H1 (cell line): ENCODE measurements around the gene ADORA1. TPM values are rescaled to one million over a fixed set of nuclear protein-coding genes. Genes with fewer than 3 reads are reported as not detected.

Experiments used
- CTCF ChIA-PET: fragments of 300-600 bp; sonication (Branson Sonifier 250); formaldehyde crosslinking; loops from one replicate; lab custom pipeline; 2021; ENCODE audit not compliant: partially characterized antibody; lab: Charles Lee
- POLR2A ChIA-PET: fragments of 300-600 bp; sonication (Branson Sonifier 250); formaldehyde crosslinking; loops from one replicate; lab custom pipeline; 2021; ENCODE audit warnings: inconsistent platforms; ENCODE audit not compliant: partially characterized antibody; lab: Charles Lee
- DNase-seq, 2 experiments: peaks; one replicate each; pipeline versions ENCODE4 v3.0.0 to v3.0.0-alpha.2; 2010 to 2022; ENCODE audit warnings: low spot score in 2 of 2, low read depth in 1 of 2, mixed read lengths in 1 of 2
- FAIRE-seq: peaks from 2 replicates; lab custom pipeline; 2011; peaks lifted over from hg19 to GRCh38; lab: Jason Lieb, UNC
- H2AFZ ChIP-seq: 2 replicates; pipeline ENCODE4 v1.8.1; 2012; ENCODE audit warnings: low read length, inconsistent platforms
- H2AK5ac ChIP-seq: 2 replicates; pipeline ENCODE4 v1.6.1; 2013; ENCODE audit warnings: low read depth, low read length
- H2BK120ac ChIP-seq: replicated peaks from 2 replicates; pipeline ENCODE3; 2013; ENCODE audit warnings: low read depth, low read length, inconsistent platforms
- H2BK12ac ChIP-seq: 2 replicates; pipeline ENCODE4 v1.6.1; 2013; ENCODE audit warnings: low read depth, low read length
- H2BK15ac ChIP-seq: 2 replicates; pipeline ENCODE4 v1.6.1; 2013; ENCODE audit warnings: low read length
- H2BK20ac ChIP-seq: 2 replicates; pipeline ENCODE4 v1.6.1; 2013; ENCODE audit warnings: low read length
- H2BK5ac ChIP-seq: 2 replicates; pipeline ENCODE4 v1.6.1; 2013; ENCODE audit warnings: low read depth, low read length
- H3K14ac ChIP-seq: 2 replicates; pipeline ENCODE4 v1.6.1; 2013; ENCODE audit warnings: inconsistent platforms; ENCODE audit not compliant: insufficient read length
- H3K18ac ChIP-seq: 2 replicates; pipeline ENCODE4 v1.6.1; 2013; ENCODE audit warnings: low read length; ENCODE audit errors: extremely low read depth
- H3K23ac ChIP-seq: 2 replicates; pipeline ENCODE4 v1.6.1; 2013; ENCODE audit warnings: inconsistent platforms; ENCODE audit not compliant: insufficient read length
- H3K23me2 ChIP-seq: 2 replicates; pipeline ENCODE4 v1.6.1; 2013; ENCODE audit warnings: low read depth, low read length
- H3K27ac ChIP-seq: 2 replicates; pipeline ENCODE4 v1.6.1; 2011; ENCODE audit warnings: low read depth, low read length, inconsistent platforms
- H3K27me3 ChIP-seq, 4 experiments: replicated peaks in 1 of 4; 1 replicate in 1 of 4; 2 replicates in 3 of 4; pipeline versions ENCODE4 v1.6.1 to v1.8.1; 2011 to 2013; ENCODE audit warnings: low read length in 3 of 4, mild to moderate bottlenecking in 3 of 4, inconsistent platforms in 2 of 4, mixed read lengths in 2 of 4, moderate library complexity in 1 of 4; ENCODE audit not compliant: control insufficient read depth in 3 of 4, insufficient read depth in 3 of 4; ENCODE audit errors: extremely low read depth in 1 of 4
- H3K36me3 ChIP-seq, 4 experiments: 2 replicates each; pipeline versions ENCODE4 v1.6.1 to v1.8.1; 2011 to 2013; ENCODE audit warnings: mild to moderate bottlenecking in 4 of 4, low read length in 3 of 4, moderate library complexity in 2 of 4, control low read depth in 1 of 4, inconsistent platforms in 1 of 4; ENCODE audit not compliant: insufficient read depth in 4 of 4, control insufficient read depth in 2 of 4
- H3K4ac ChIP-seq: replicated peaks from 2 replicates; pipeline ENCODE3; 2013; ENCODE audit warnings: low read length, low read depth, mixed read lengths, inconsistent platforms; ENCODE audit not compliant: insufficient read length
- H3K4me1 ChIP-seq, 4 experiments: replicated peaks in 1 of 4; 1 replicate in 1 of 4; 2 replicates in 3 of 4; pipeline versions ENCODE4 v1.6.1 to v1.8.1; 2011 to 2013; ENCODE audit warnings: low read length in 3 of 4, inconsistent platforms in 2 of 4, mixed read lengths in 1 of 4; ENCODE audit not compliant: insufficient read depth in 4 of 4, control insufficient read depth in 3 of 4
- H3K4me2 ChIP-seq, 2 experiments: 2 replicates each; pipeline versions ENCODE4 v1.6.1 to v1.8.1; 2011 to 2013; ENCODE audit warnings: low read depth in 2 of 2, low read length in 2 of 2, control low read depth in 1 of 2, inconsistent platforms in 1 of 2, mild to moderate bottlenecking in 1 of 2; ENCODE audit not compliant: insufficient read depth in 1 of 2
- H3K4me3 ChIP-seq, 4 experiments: fragments of 200-600, 300-600 bp in 1 of 4; sonication (generic), shearing (Covaris generic), sonication (Bioruptor Twin) in 1 of 4; 2 replicates each; pipeline versions ENCODE4 v1.5.1 to v1.8.1; 2011 to 2016; ENCODE audit warnings: low read length in 4 of 4, low read depth in 3 of 4, control low read depth in 2 of 4, inconsistent platforms in 2 of 4, mild to moderate bottlenecking in 2 of 4, mixed read lengths in 1 of 4, moderate library complexity in 1 of 4; ENCODE audit not compliant: insufficient read depth in 2 of 4; ENCODE audit errors: extremely low read depth in 1 of 4
- H3K56ac ChIP-seq: replicated peaks from 2 replicates; pipeline ENCODE3; 2013; ENCODE audit warnings: low read depth, mild to moderate bottlenecking, mixed read lengths, low read length, inconsistent platforms; ENCODE audit not compliant: insufficient read length
- H3K79me1 ChIP-seq: 2 replicates; pipeline ENCODE4 v1.6.1; 2013; ENCODE audit warnings: low read depth, low read length, control low read depth
- H3K79me2 ChIP-seq, 2 experiments: 2 replicates each; pipeline versions ENCODE4 v1.6.1 to v1.8.1; 2012 to 2013; ENCODE audit warnings: low read length in 2 of 2, mild to moderate bottlenecking in 2 of 2, inconsistent platforms in 1 of 2; ENCODE audit not compliant: insufficient read depth in 2 of 2, control insufficient read depth in 1 of 2
- H3K9ac ChIP-seq, 4 experiments: replicated peaks in 1 of 4; 1 replicate in 1 of 4; 2 replicates in 3 of 4; pipeline versions ENCODE4 v1.6.1 to v1.8.1; 2011 to 2013; ENCODE audit warnings: low read depth in 3 of 4, low read length in 3 of 4, control low read depth in 2 of 4, mild to moderate bottlenecking in 2 of 4, moderate library complexity in 2 of 4, inconsistent platforms in 1 of 4; ENCODE audit errors: extremely low read depth in 1 of 4
- H3K9me3 ChIP-seq, 2 experiments: 2 replicates each; pipeline versions ENCODE4 v1.6.1 to v1.8.1; 2012 to 2013; ENCODE audit warnings: mild to moderate bottlenecking in 2 of 2, moderate library complexity in 2 of 2, control low read depth in 1 of 2, inconsistent platforms in 1 of 2, low read depth in 1 of 2, low read length in 1 of 2, mixed read lengths in 1 of 2; ENCODE audit not compliant: insufficient read depth in 2 of 2
- H4K20me1 ChIP-seq, 2 experiments: replicated peaks in 1 of 2; 2 replicates each; pipeline versions ENCODE3 to v1.8.1; 2011 to 2013; ENCODE audit warnings: inconsistent platforms in 2 of 2, low read length in 2 of 2, mild to moderate bottlenecking in 1 of 2; ENCODE audit not compliant: insufficient read depth in 2 of 2, control insufficient read depth in 1 of 2
- H4K5ac ChIP-seq: 2 replicates; pipeline ENCODE4 v1.6.1; 2013; ENCODE audit warnings: low read length, low read depth, mixed read lengths, inconsistent platforms; ENCODE audit not compliant: insufficient read length
- H4K8ac ChIP-seq: 2 replicates; pipeline ENCODE4 v1.8.0; 2013; ENCODE audit warnings: mild to moderate bottlenecking, moderate library complexity, low read length, inconsistent platforms; ENCODE audit not compliant: insufficient read depth; ENCODE audit errors: extremely low read depth
- H4K91ac ChIP-seq: replicated peaks from 2 replicates; pipeline ENCODE3; 2013; ENCODE audit warnings: low read length, mixed read lengths, inconsistent platforms; ENCODE audit not compliant: insufficient read length
- ATF3 ChIP-seq: IDR thresholded peaks from 2 replicates; pipeline ENCODE4 v1.6.1; 2011; ENCODE audit warnings: low read depth, mild to moderate bottlenecking, low read length; ENCODE audit not compliant: insufficient read depth
- CREB1 ChIP-seq: IDR thresholded peaks from 2 replicates; pipeline ENCODE4 v1.6.1; 2012; ENCODE audit warnings: inconsistent platforms
- CTCF ChIP-seq, 3 experiments: IDR thresholded peaks; 1 replicate in 2 of 3; 2 replicates in 1 of 3; pipeline versions ENCODE4 v1.5.1 to v1.6.1; 2011; ENCODE audit warnings: low read length in 3 of 3, mild to moderate bottlenecking in 3 of 3, inconsistent platforms in 2 of 3, low read depth in 1 of 3, moderate library complexity in 1 of 3; ENCODE audit not compliant: insufficient read depth in 1 of 3; ENCODE audit errors: control extremely low read depth in 1 of 3
- HDAC2 ChIP-seq, 2 experiments: fragments of 300-600 bp in 1 of 2; sonication (generic) in 1 of 2; IDR thresholded peaks; 2 replicates each; pipeline ENCODE4 v1.6.1; 2011 to 2012; ENCODE audit warnings: low read depth in 2 of 2, low read length in 2 of 2, mild to moderate bottlenecking in 2 of 2, moderate library complexity in 2 of 2, borderline replicate concordance in 1 of 2, inconsistent platforms in 1 of 2
- POLR2AphosphoS5 ChIP-seq: IDR thresholded peaks from 2 replicates; pipeline ENCODE4 v1.6.1; 2011; ENCODE audit warnings: low read depth, low read length
- TAF7 ChIP-seq: optimal IDR thresholded peaks from 2 replicates; pipeline ENCODE3; 2011; ENCODE audit warnings: low read depth, mild to moderate bottlenecking, inconsistent platforms, low read length, moderate library complexity, borderline replicate concordance
- TEAD4 ChIP-seq: IDR thresholded peaks from 2 replicates; pipeline ENCODE4 v1.6.1; 2012; ENCODE audit warnings: low read depth, low read length, inconsistent platforms, mixed read lengths
- WGBS, 2 experiments: shearing (Covaris generic) in 1 of 2; methylation state at CpG; one replicate each; pipeline versions ENCODE4 v1.1.6 to v1.1.7; 2013 to 2015; ENCODE audit warnings: low lambda C conversion rate in 2 of 2, mixed read lengths in 2 of 2, inconsistent platforms in 1 of 2, low coverage in 1 of 2, missing lambda C conversion rate in 1 of 2; ENCODE audit not compliant: insufficient replicate concordance in 2 of 2, insufficient coverage in 1 of 2, insufficient read length in 1 of 2; ENCODE audit errors: extremely low coverage in 1 of 2, missing lambda C conversion rate in 1 of 2; 5-methylcytosine and 5-hydroxymethylcytosine counted together
- polyA plus RNA-seq, 7 experiments: library from polyadenylated mRNA; depleted of rRNA in 3 of 7; stranded (reverse) in 5 of 7; unstranded in 2 of 7; fragments of >200 nt in 5 of 7; fragments of 200-250 nt in 2 of 7; gene quantifications; 1 replicate in 5 of 7; 2 replicates in 1 of 7; 4 replicates in 1 of 7; pipeline versions ENCODE4 v1.2.1 to v1.2.3, GENCODE V29; 2011 to 2013; ENCODE audit warnings: missing spikeins in 2 of 7, mixed read lengths in 2 of 7
- total RNA-seq: library from RNA; stranded (reverse); fragmentation: NEBNext Ultra II Directional; extraction: Animal tissue kit (Norgen Biotek cat#: 25700); gene quantifications from 2 replicates; pipeline ENCODE4 v1.2.1, GENCODE V29; 2021

The ADORA1 gene
- total and polyA plus RNA-seq, 2 of the 8 experiments (the other 6 are each of a cell fraction or from before 2014, with no cell fraction given): 3.3 to 6.7 TPM

GRCh38 chr1:203084588-203085527 lies 42.7 kb upstream of the ADORA1 start:
- DNase-seq (peak; percentile 47 to 92), FAIRE-seq (peak; percentile 28)
- no peak overlapping the region for H3K23ac ChIP-seq
- 0 out of 7 replicates have a peak, but pooled peaks cover 0 to 2% (median 0%) of the 10 kb centered on the region in 4 experiments for H3K27me3 ChIP-seq
- H3K9me3 ChIP-seq: no peaks in the 10 kb centered on the region
- H3K4me1 ChIP-seq: peaks cover 9 to 14% (median 11%) of the 10 kb centered on the region in 4 experiments
- no peaks in the 10 kb centered on the region for H4K20me1 ChIP-seq
- H3K9ac ChIP-seq: no peak overlapping the region
- no peaks in the 10 kb centered on the region for H3K79me1 ChIP-seq
- POLR2A ChIA-PET: interaction anchor here (0.8 to 1.0 kb wide), 2 partner anchors 9 to 36 kb away, joined by 3 to 6 read pairs; no protein-coding TSS in a partner anchor
- H4K5ac ChIP-seq: no peak overlapping the region
- H3K4me2 ChIP-seq: no peak overlapping the region
- no peak overlapping the region for H3K18ac ChIP-seq
- H3K79me2 ChIP-seq: no peaks in the 10 kb centered on the region
- no peak overlapping the region for H2AK5ac ChIP-seq
- H4K8ac ChIP-seq: no peak overlapping the region; the same call in 1 of the 2 replicates
- CTCF ChIA-PET: interaction anchor here (0.8 to 16.4 kb wide), 35 partner anchors 8 to 251 kb away, joined by 3 to 275 read pairs (median 6); partner anchors contain the start of genes ADORA1, CHI3L1, CHIT1 and MYBPH
- H2BK15ac ChIP-seq: no peak overlapping the region
- no peak overlapping the region for H3K14ac ChIP-seq
- H4K91ac ChIP-seq: no peak overlapping the region
- no peak overlapping the region for H3K4me3 ChIP-seq
- no peaks in the 10 kb centered on the region for H3K23me2 ChIP-seq
- H2BK12ac ChIP-seq: 0 out of 2 replicates have a peak overlapping the region, but pooled peaks have one; percentile 10
- no peak overlapping the region for H2AFZ ChIP-seq
- H3K4ac ChIP-seq: no peak overlapping the region
- WGBS, 2 experiments: 71% methylated on average over 8 of the region's 14 CpGs; no CpG with 5 or more reads in 1 of the 2 experiments
- H2BK120ac ChIP-seq: no peak overlapping the region
- H2BK5ac ChIP-seq: 0 out of 2 replicates have a peak overlapping the region, but pooled peaks have one; percentile 13
- no peak overlapping the region for H3K27ac ChIP-seq
- no peaks in the 10 kb centered on the region for H3K36me3 ChIP-seq
- no peak overlapping the region for H3K56ac ChIP-seq
- no peak overlapping the region for H2BK20ac ChIP-seq
- TF ChIP-seq CREB1 (no peak), TEAD4 (no peak), ATF3 (no peak), CTCF (IDR thresholded peaks at IDR 0.05; ENCODE audit: control extremely low read depth in 1 of 3, insufficient read depth in 1 of 3, low read depth in 1 of 3, low read length in 3 of 3) (peak; percentile 90 to 96 (median 96)), TAF7 (no peak), HDAC2 (IDR thresholded peaks at IDR 0.05; ENCODE audit: borderline replicate concordance in 1 of 2, low read depth in 2 of 2, low read length in 2 of 2) (no peak), POLR2AphosphoS5 (no peak)
